Keratinocyte (primary cell): Measurements from ENCODE around the gene LAMP1. TPM values are rescaled to one million over a fixed set of nuclear protein-coding genes. Genes with fewer than 3 reads are reported as not detected.

Source experiments
- DNase-seq: peaks from one replicate; pipeline ENCODE4 v3.0.0-alpha.2; 2011; ENCODE audit warnings: low read depth, missing footprints, low spot score
- FAIRE-seq: peaks from 2 replicates; lab custom pipeline; 2011; peaks lifted over from hg19 to GRCh38; lab: Jason Lieb, UNC
- H2AFZ ChIP-seq: 2 replicates; pipeline ENCODE4 v1.6.0; 2012; ENCODE audit warnings: low read length, control low read depth, inconsistent platforms; ENCODE audit not compliant: control insufficient read depth
- H3K27ac ChIP-seq: 2 replicates; pipeline ENCODE4 v1.5.1; 2011; ENCODE audit warnings: low read length; ENCODE audit not compliant: control insufficient read depth, insufficient read depth
- H3K27me3 ChIP-seq: 3 replicates; pipeline ENCODE4 v1.6.0; 2011; ENCODE audit warnings: low read length; ENCODE audit not compliant: control insufficient read depth, insufficient read depth; ENCODE audit errors: extremely low read depth
- H3K36me3 ChIP-seq, 2 experiments: 2 replicates in 1 of 2; 3 replicates in 1 of 2; pipeline ENCODE4 v1.5.1; 2011; ENCODE audit warnings: low read length in 2 of 2, mild to moderate bottlenecking in 1 of 2; ENCODE audit not compliant: control insufficient read depth in 2 of 2, insufficient read depth in 2 of 2; ENCODE audit errors: extremely low read depth in 1 of 2
- H3K4me1 ChIP-seq: 3 replicates; pipeline ENCODE4 v1.5.1; 2011; ENCODE audit warnings: low read length; ENCODE audit not compliant: control insufficient read depth, insufficient read depth; ENCODE audit errors: extremely low read depth
- H3K4me2 ChIP-seq: 3 replicates; pipeline ENCODE4 v1.6.0; 2011; ENCODE audit warnings: low read depth, low read length; ENCODE audit not compliant: control insufficient read depth, insufficient read depth; ENCODE audit errors: extremely low read depth
- H3K4me3 ChIP-seq, 3 experiments: fragments of 200-600 bp in 1 of 3; sonication (generic) in 1 of 3; 2 replicates in 2 of 3; 3 replicates in 1 of 3; pipeline ENCODE4 v1.5.1; 2011 to 2016; ENCODE audit warnings: low read length in 3 of 3, mild to moderate bottlenecking in 3 of 3, control low read depth in 2 of 3, inconsistent platforms in 1 of 3, low read depth in 1 of 3, mixed read lengths in 1 of 3, mixed run types in 1 of 3, moderate library complexity in 1 of 3; ENCODE audit not compliant: control insufficient read depth in 2 of 3, insufficient read depth in 2 of 3; ENCODE audit errors: extremely low read depth in 1 of 3
- H3K79me2 ChIP-seq: 2 replicates; pipeline ENCODE4 v1.6.0; 2012; ENCODE audit warnings: low read length; ENCODE audit not compliant: control insufficient read depth, insufficient read depth
- H3K9ac ChIP-seq: 3 replicates; pipeline ENCODE4 v1.6.0; 2011; ENCODE audit warnings: low read length; ENCODE audit not compliant: control insufficient read depth, insufficient read depth; ENCODE audit errors: extremely low read depth
- H3K9me1 ChIP-seq: 3 replicates; pipeline ENCODE4 v1.6.0; 2011; ENCODE audit warnings: low read length; ENCODE audit not compliant: control insufficient read depth, insufficient read depth; ENCODE audit errors: extremely low read depth
- H3K9me3 ChIP-seq: 2 replicates; pipeline ENCODE4 v1.5.1; 2012; ENCODE audit warnings: low read depth, low read length; ENCODE audit not compliant: control insufficient read depth
- H4K20me1 ChIP-seq: 3 replicates; pipeline ENCODE4 v1.6.0; 2011; ENCODE audit warnings: low read length; ENCODE audit not compliant: control insufficient read depth, insufficient read depth; ENCODE audit errors: extremely low read depth
- CTCF ChIP-seq, 3 experiments: IDR thresholded peaks in 1 of 3; conservative IDR thresholded peaks in 1 of 3; optimal IDR thresholded peaks in 1 of 3; 2 replicates in 2 of 3; 3 replicates in 1 of 3; pipeline versions ENCODE3 to v1.5.1; 2011; ENCODE audit warnings: low read length in 3 of 3, mild to moderate bottlenecking in 3 of 3, moderate library complexity in 2 of 3, control low read depth in 1 of 3, inconsistent platforms in 1 of 3; ENCODE audit not compliant: insufficient read depth in 2 of 3; ENCODE audit errors: extremely low read depth in 1 of 3
- EZH2 ChIP-seq: IDR thresholded peaks from one replicate; pipeline ENCODE4 v1.6.1; 2012; ENCODE audit warnings: inconsistent platforms, mild to moderate bottlenecking, low read length, moderate library complexity
- dilution Hi-C: fragments of 300-500 bp; cut with MboI; formaldehyde crosslinking; loops from one replicate; pipeline ENCODE4 v1.7.0; 2020; ENCODE audit warnings: low sequenced_read_pairs; ENCODE audit not compliant: extremely low pct_ligation_motif_present
- polyA plus RNA-seq, 5 experiments: library from polyadenylated mRNA; depleted of rRNA in 3 of 5; stranded (reverse) in 3 of 5; stranded (forward) in 1 of 5; unstranded in 1 of 5; fragments of >200 nt; gene quantifications; 1 replicate in 1 of 5; 2 replicates in 3 of 5; 3 replicates in 1 of 5; pipeline versions ENCODE4 v1.2.1 to v1.2.3, GENCODE V29; 2011 to 2012; ENCODE audit warnings: missing spikeins in 2 of 5, low read depth in 1 of 5, low replicate concordance in 1 of 5

LAMP1 gene
- polyA plus RNA-seq, 1 donor (not counting 4 experiments of a cell fraction or from before 2014, with no cell fraction given) = 202 TPM

- TF ChIP-seq CTCF (optimal IDR thresholded peaks at IDR 0.05 in 1 of 3, IDR thresholded peaks at IDR 0.05 in 1 of 3, conservative IDR thresholded peaks at IDR 0.05 in 1 of 3; ENCODE audit: extremely low read depth in 1 of 3, insufficient read depth in 2 of 3, low read length in 3 of 3) (no peak), EZH2 (no peak)
- Histone ChIP-seq H2AFZ (no peak overlapping the region), H3K4me2 (no peak overlapping the region), H3K4me3 (no peak overlapping the region), H3K9ac (no peak overlapping the region), H3K9me1 (no peaks in the 10 kb centered on the region), H3K27ac (no peak overlapping the region), H4K20me1 (no peaks in the 10 kb centered on the region), H3K36me3 (no peaks in the 10 kb centered on the region), H3K4me1 (peaks cover 5% of the 10 kb centered on the region), H3K9me3 (peaks cover 12% of the 10 kb centered on the region), H3K27me3 (no peaks in the 10 kb centered on the region), H3K79me2 (no peaks in the 10 kb centered on the region)
- dilution Hi-C loops = no loop called here
- FAIRE-seq (no peak), DNase-seq (no peak)
These were observed 13.1 kb upstream of the LAMP1 start for GRCh38 chr13:113283904-113284303.

GRCh38 chr13:113288880-113289279 lies 8.2 kb upstream of the LAMP1 start:
- Histone ChIP-seq H3K4me2 (peak overlapping the region; percentile 17), H3K9ac (no peak overlapping the region), H4K20me1 (no peaks in the 10 kb centered on the region), H2AFZ (no peak overlapping the region), H3K36me3 (no peaks in the 10 kb centered on the region), H3K27ac (no peak overlapping the region), H3K4me3 (no peak overlapping the region), H3K9me3 (peaks cover 12% of the 10 kb centered on the region), H3K79me2 (no peaks in the 10 kb centered on the region), H3K27me3 (peaks cover 35% of the 10 kb centered on the region), H3K4me1 (peaks cover 20% of the 10 kb centered on the region), H3K9me1 (no peaks in the 10 kb centered on the region)
- dilution Hi-C loops = no loop called here
- TF ChIP-seq CTCF (optimal IDR thresholded peaks at IDR 0.05 in 1 of 3, IDR thresholded peaks at IDR 0.05 in 1 of 3, conservative IDR thresholded peaks at IDR 0.05 in 1 of 3; ENCODE audit: extremely low read depth in 1 of 3, insufficient read depth in 2 of 3, low read length in 3 of 3) (no peak), EZH2 (no peak)
- peak; percentile 78 for FAIRE-seq
- peak; percentile 80 for DNase-seq
